ENCODE data around the gene NEIL1. TPM values are rescaled to one million over a fixed set of nuclear protein-coding genes. Genes with fewer than 3 reads are reported as not detected.

Gene NEIL1
- total RNA-seq, 1 donor from 2014 or later: 8.7 TPM

DNA sequence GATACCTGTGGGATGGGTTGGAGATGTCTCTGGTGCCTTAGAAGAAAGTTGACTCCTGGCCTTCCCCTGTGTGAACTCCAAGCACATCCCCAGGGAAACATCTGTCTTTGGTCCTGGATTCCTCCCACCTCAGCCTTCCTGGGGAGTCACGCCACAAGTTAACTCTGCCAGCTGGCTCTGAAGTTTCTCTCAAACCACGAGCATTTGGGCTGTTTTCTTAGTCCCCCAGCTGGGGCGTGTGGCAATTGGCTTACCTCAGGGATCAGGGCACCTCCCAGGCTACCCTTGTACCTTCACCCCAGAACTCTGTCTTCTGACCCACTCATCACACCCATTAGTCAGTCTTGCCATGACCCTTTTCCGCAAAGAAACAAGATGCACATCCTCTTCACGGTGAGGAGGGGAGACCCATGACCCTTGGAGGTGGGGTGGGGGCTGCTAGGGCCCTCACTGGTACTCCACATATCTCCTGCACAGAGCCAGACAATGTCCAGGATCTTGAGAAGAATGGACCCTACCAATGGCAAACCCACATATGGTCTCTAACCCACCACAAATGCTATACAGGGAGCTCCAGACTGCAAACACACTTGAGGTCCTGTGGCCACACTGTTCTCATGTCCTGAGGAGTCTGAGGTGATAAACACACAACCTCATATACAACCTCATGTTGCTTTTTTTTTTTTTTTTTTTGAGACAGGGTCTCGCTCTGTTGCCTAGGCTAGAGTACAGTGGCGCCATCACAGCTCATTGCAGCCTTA lies 3.9 kb downstream of the NEIL1 start:
- intact Hi-C loops (cut with DNase I): no loop called here
- ATAC-seq (no peak), DNase-seq (ENCODE audit: missing footprints) (peak; percentile 32)

GRCh38 chr15:75352186-75353080 lies 5.6 kb downstream of the NEIL1 start:
- ATAC-seq (no peak), DNase-seq (ENCODE audit: missing footprints) (no peak)
- intact Hi-C loops (cut with DNase I): no loop called here

DNA sequence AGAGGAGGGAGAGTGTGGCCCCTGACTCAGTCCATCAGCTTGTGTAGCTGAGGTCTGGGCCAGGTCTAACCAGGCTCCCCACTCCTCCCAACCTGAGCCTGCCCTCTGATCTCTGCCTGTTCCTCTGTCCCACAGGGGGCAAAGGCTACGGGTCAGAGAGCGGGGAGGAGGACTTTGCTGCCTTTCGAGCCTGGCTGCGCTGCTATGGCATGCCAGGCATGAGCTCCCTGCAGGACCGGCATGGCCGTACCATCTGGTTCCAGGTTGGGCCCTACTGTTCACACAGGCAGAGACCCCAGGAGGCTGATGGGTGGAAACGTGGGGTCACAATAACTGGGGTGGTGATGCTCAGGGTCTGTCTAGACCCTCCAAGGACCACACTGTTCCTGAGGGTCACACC lies 6.8 kb downstream of the NEIL1 start:
- no peak for DNase-seq (ENCODE audit: missing footprints)
- ATAC-seq: no peak
- intact Hi-C loops (cut with DNase I): no loop called here

GRCh38 chr15:75354454-75354853 lies 7.6 kb downstream of the NEIL1 start:
- ATAC-seq: no peak
- no peak for DNase-seq (ENCODE audit: missing footprints)
- intact Hi-C loops (cut with DNase I): no loop called here

- intact Hi-C loops (cut with DNase I): no loop called here
- ATAC-seq: no peak
- DNase-seq (ENCODE audit: missing footprints): no peak
Observed at GRCh38 chr15:75355369-75355768, 8.5 kb downstream of the NEIL1 start.

DNA sequence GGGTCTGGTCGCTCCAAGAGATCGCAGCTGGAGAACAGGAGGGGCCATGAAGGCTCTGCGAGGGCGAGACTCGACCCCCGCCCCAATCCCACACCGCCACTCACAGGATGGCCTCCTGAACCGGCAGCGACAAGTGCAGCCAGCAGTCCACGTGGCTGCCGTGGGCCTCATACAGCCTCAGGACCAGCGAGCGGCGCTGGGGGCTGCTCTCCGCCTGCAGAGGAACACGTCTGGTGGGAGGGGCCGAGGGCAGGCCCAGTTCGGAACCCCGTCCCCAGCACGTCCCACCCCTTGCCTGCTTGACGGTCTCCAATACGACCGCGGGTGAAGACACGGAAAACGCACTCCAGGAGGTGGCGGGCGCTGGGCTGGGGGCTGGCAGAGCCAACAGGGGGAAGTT lies 9.2 kb downstream of the NEIL1 start:
- intact Hi-C loops (cut with DNase I): no loop called here
- ATAC-seq: no peak
- no peak for DNase-seq (ENCODE audit: missing footprints)

- ATAC-seq (no peak), DNase-seq (ENCODE audit: missing footprints) (no peak)
- intact Hi-C loops (cut with DNase I): no loop called here
Observed at GRCh38 chr15:75356517-75356916, 9.7 kb downstream of the NEIL1 start.

DNA sequence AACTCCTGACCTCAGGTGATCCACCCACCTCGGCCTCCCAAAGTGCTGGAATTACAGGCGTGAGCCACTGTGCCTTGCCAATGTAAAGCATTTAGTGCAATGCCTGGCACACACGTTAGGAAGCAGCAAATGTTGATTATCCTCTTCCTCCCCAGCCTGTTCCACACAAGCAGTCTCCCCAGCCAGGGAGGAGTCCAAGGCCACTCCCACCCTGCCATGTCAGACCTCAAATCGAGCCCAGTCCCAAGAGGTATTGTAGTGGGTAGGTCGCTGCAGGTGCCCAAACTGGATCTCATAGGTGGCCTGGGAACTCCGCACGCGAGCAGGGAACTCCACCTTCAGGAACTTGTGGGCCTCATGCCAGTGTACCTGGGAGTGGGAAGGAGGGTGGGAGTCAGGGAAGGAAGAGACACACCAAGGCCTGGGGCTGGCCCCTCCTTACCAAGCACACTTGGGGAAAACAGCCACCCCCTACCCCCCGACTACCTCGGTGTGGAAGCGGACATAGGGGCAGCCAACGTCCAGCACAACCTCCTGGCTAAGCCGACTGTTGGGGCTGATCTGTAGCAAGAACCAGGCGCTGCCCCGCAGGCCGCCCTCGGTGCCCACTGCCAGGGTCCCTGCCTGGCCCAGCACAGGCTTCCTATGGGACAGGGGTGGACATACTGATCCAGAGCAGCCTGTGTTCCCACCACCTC lies 11.3 kb downstream of the NEIL1 start:
- no peak for ATAC-seq
- no peak for DNase-seq (ENCODE audit: missing footprints)
- intact Hi-C loops (cut with DNase I): no loop called here

- DNase-seq (ENCODE audit: missing footprints) (no peak), ATAC-seq (no peak)
- intact Hi-C loops (cut with DNase I): no loop called here
Observed at GRCh38 chr15:75358771-75359536, 12.1 kb downstream of the NEIL1 start.

- DNase-seq (ENCODE audit: missing footprints) (no peak), ATAC-seq (no peak)
- intact Hi-C loops (cut with DNase I): no loop called here
Observed at GRCh38 chr15:75359537-75360250, 12.9 kb downstream of the NEIL1 start.

GRCh38 chr15:75360391-75360790 lies 13.6 kb downstream of the NEIL1 start:
- intact Hi-C loops (cut with DNase I): no loop called here

GRCh38 chr15:75360856-75361255 lies 14.0 kb downstream of the NEIL1 start:
- intact Hi-C loops (cut with DNase I): no loop called here
- ATAC-seq: no peak
- no peak for DNase-seq (ENCODE audit: missing footprints)

More at GRCh38 chr15:75360391-75360790, 13.6 kb downstream of the NEIL1 start:
- ATAC-seq: no peak
- DNase-seq (ENCODE audit: missing footprints): no peak

- intact Hi-C loops (cut with DNase I): no loop called here
Observed at GRCh38 chr15:75361361-75361988, 14.6 kb downstream of the NEIL1 start.

DNA sequence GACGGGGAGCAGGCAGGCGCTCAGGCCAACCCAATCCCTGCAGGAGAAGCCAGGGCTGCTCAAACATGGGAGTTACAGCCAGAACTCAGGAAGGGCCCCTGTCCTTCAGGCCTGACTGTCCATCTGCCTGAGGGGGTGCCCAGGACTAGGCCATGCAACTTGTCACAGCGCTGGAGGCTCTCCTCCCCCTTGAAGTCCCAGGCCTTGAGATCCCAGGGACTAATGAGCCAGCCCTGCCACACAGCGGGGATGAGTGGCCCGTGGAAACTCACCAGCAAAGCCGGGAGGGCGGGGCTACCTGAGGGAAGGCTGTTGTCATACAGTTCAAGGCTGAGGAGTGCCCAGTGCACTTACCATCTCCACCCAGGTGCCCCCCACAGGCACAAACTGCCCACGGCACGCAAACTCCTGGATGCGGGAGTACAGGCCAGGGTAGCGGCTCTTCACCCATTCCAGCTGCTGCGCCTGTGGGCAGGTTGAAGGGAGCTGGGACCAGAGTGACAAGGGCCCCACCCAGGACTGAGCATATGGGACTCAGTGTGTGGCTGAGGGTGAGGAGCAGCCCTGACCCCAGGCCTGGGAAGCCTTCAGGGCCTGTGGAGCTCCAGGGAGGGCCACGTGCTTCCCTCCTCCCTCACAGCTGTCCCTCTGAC lies 15.3 kb downstream of the NEIL1 start:
- ATAC-seq: no peak
- intact Hi-C loops (cut with DNase I): no loop called here
- DNase-seq (ENCODE audit: missing footprints): no peak

More at GRCh38 chr15:75361361-75361988, 14.6 kb downstream of the NEIL1 start:
- DNase-seq (ENCODE audit: missing footprints) (no peak), ATAC-seq (no peak)

- ATAC-seq: no peak
- intact Hi-C loops (cut with DNase I): no loop called here
- DNase-seq (ENCODE audit: missing footprints): no peak
Observed at GRCh38 chr15:75362642-75363249, 15.9 kb downstream of the NEIL1 start.

GRCh38 chr15:75363786-75364185 lies 16.9 kb downstream of the NEIL1 start:
- no peak for DNase-seq (ENCODE audit: missing footprints)
- intact Hi-C loops (cut with DNase I): no loop called here
- ATAC-seq: no peak

DNA sequence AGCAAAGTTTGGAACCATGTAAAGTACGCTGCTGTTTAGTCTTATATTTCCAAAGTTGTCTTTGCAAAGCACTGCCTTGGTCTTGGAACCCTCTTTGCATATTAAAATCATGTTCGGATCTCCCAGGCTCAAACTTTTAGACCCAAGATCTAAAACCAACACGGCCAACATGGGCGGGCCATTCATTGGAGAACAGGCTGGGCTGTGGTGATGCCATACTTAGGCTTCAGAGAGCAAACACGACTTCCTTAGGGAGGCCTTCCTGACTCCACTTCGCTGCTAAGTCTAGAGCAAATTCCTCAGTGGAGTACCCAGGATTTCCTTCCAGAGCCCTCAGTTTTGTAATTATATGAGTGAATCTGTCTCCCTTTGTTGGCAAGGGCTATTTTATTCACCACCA lies 18.0 kb downstream of the NEIL1 start:
- intact Hi-C loops (cut with DNase I): loop anchor here (5.0 kb wide), 1 partner anchor 262 kb away; the partner anchor contains the start of gene SNUPN
- ATAC-seq: no peak
- DNase-seq (ENCODE audit: missing footprints): no peak
